Small intestine (tissue), 7 donors: ENCODE data around the gene ITGAE. TPM values are rescaled to one million over a fixed set of nuclear protein-coding genes. Genes with fewer than 3 reads are reported as not detected.

Experiments used
- DNase-seq, 2 donors: peaks; one replicate each; pipeline versions ENCODE4 v3.0.0 to v3.0.0-alpha.2; 2013
- FAIRE-seq: peaks from 2 replicates; lab custom pipeline; 2012; peaks lifted over from hg19 to GRCh38; lab: Jason Lieb, UNC
- H3K27ac ChIP-seq, 3 donors: one replicate each; pipeline ENCODE4 v1.5.1; 2013; ENCODE audit warnings: low read length in 2 of 3, mild to moderate bottlenecking in 2 of 3, control low read depth in 1 of 3, inconsistent platforms in 1 of 3, low read depth in 1 of 3, moderate library complexity in 1 of 3
- H3K27me3 ChIP-seq, 3 donors: one replicate each; pipeline ENCODE4 v1.6.1; 2013; ENCODE audit warnings: low read length in 3 of 3, inconsistent platforms in 1 of 3; ENCODE audit not compliant: control insufficient read depth in 3 of 3, insufficient read depth in 3 of 3
- H3K36me3 ChIP-seq, 3 donors: one replicate each; pipeline ENCODE4 v1.6.1; 2013; ENCODE audit warnings: low read length in 3 of 3, inconsistent platforms in 1 of 3, low read depth in 1 of 3, mild to moderate bottlenecking in 1 of 3, moderate library complexity in 1 of 3; ENCODE audit not compliant: control insufficient read depth in 3 of 3, insufficient read depth in 2 of 3
- H3K4me1 ChIP-seq, 3 donors: one replicate each; pipeline ENCODE4 v1.6.1; 2013; ENCODE audit warnings: low read length in 2 of 3, inconsistent platforms in 1 of 3, low read depth in 1 of 3, mild to moderate bottlenecking in 1 of 3, moderate library complexity in 1 of 3; ENCODE audit not compliant: control insufficient read depth in 3 of 3, insufficient read depth in 2 of 3
- H3K4me3 ChIP-seq, 3 donors: one replicate each; pipeline ENCODE4 v1.5.1; 2013; ENCODE audit warnings: low read length in 3 of 3, control low read depth in 1 of 3, inconsistent platforms in 1 of 3, low read depth in 1 of 3, mild to moderate bottlenecking in 1 of 3, moderate library complexity in 1 of 3
- H3K9me3 ChIP-seq, 2 donors: one replicate each; pipeline ENCODE4 v1.6.1; 2013; ENCODE audit warnings: low read depth in 1 of 2, low read length in 1 of 2; ENCODE audit not compliant: control insufficient read depth in 2 of 2, insufficient read depth in 1 of 2
- WGBS, 3 donors: extraction: QIAGEN DNeasy Blood & Tissue Kit; methylation state at CpG; one replicate each; pipeline ENCODE4 v1.1.7; 2013; 5-methylcytosine and 5-hydroxymethylcytosine counted together
- polyA plus RNA-seq, 4 donors: library from polyadenylated mRNA; stranded (reverse) in 3 of 4; unstranded in 1 of 4; fragments of 200-250 nt in 3 of 4; fragments of 120-200 nt in 1 of 4; gene quantifications; one replicate each; pipeline versions ENCODE4 v1.2.1 to v1.2.3, GENCODE V29; 2013
- donor health status: healthy with polysubstance abuse.
- donor health status: control.
- donor health status: control.
- donor health status: Bipolar disorder and iron deficiency.
- donor health status: healthy.

Gene ITGAE
- polyA plus RNA-seq, 4 donors, result 39.4 to 57.8 (median 45.1) TPM

GRCh38 chr17:3780986-3781385, 20.0 kb downstream of the ITGAE start:
- no peak for DNase-seq

GRCh38 chr17:3777366-3778120, 23.4 kb downstream of the ITGAE start:
- FAIRE-seq (no peak), DNase-seq (no peak)
- H3K4me3 ChIP-seq, result no peak overlapping the region
- no peaks in the 10 kb centered on the region for H3K9me3 ChIP-seq
- 86 to 90% (median 89%) methylated on average over 20 of the region's 20 CpGs for WGBS, 3 donors
- H3K27me3 ChIP-seq, result no peaks in the 10 kb centered on the region
- no peaks in the 10 kb centered on the region for H3K4me1 ChIP-seq
- H3K36me3 ChIP-seq, result no peaks in the 10 kb centered on the region
- no peak overlapping the region for H3K27ac ChIP-seq

More at GRCh38 chr17:3780986-3781385, 20.0 kb downstream of the ITGAE start:
- Histone ChIP-seq H3K4me1 (no peaks in the 10 kb centered on the region), H3K36me3 (no peaks in the 10 kb centered on the region), H3K27ac (no peak overlapping the region), H3K27me3 (no peaks in the 10 kb centered on the region), H3K4me3 (no peak overlapping the region), H3K9me3 (no peaks in the 10 kb centered on the region)
- FAIRE-seq, result no peak
- 72 to 82% (median 76%) methylated on average over 6 of the region's 6 CpGs for WGBS, 3 donors

DNA sequence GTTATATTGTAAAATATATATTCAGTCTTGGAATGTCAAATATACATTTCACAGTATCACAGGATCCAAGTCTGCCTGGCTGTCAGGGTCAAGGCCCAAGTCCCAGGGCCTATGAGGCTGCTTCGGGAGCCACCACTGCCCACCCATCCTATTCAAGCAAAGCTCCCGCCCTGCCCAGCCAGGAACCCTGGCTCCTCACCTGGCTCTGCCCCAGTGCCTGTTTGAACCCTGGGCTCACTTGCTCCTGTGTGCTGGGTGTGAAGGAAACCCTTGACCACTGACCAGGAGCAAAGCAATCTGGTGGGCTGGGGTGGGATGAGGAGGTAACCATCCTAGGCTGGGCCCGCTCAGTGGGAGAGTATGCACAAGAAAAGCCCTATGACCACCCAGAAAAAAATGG, 27.0 kb downstream of the ITGAE start:
- FAIRE-seq (no peak), DNase-seq (no peak)
- Histone ChIP-seq H3K27me3 (no peaks in the 10 kb centered on the region), H3K4me1 (no peaks in the 10 kb centered on the region), H3K36me3 (no peaks in the 10 kb centered on the region), H3K4me3 (no peak overlapping the region), H3K9me3 (no peaks in the 10 kb centered on the region), H3K27ac (no peak overlapping the region)
- WGBS, 3 donors, result 89 to 98% (median 93%) methylated on average over 3 of the region's 3 CpGs

- Histone ChIP-seq H3K27ac (no peak overlapping the region), H3K4me3 (no peak overlapping the region), H3K4me1 (no peaks in the 10 kb centered on the region), H3K9me3 (no peaks in the 10 kb centered on the region), H3K27me3 (no peaks in the 10 kb centered on the region), H3K36me3 (no peaks in the 10 kb centered on the region)
- DNase-seq (no peak), FAIRE-seq (no peak)
- 38 to 58% (median 51%) methylated on average over 5 of the region's 5 CpGs for WGBS, 3 donors
Observed at GRCh38 chr17:3773511-3773910, 27.5 kb downstream of the ITGAE start.

DNA sequence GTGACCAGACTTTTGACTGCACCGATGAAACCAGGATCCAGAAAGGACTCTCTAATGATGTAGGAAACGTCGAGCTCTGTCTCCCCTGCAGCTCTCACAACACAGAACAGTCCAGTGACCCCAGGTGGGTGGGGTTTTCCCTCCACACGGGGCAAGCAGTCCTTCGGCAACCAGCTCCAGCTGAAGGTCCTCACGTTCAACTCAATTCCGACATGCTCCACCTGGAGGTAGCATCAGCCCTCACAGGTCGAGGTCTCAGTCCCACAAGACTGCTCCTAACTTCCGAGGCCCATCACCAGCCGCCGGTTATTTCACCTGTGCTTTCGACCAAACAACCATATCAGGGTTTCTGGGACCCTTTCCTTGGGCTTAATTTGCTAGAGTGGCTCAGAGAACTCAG, 28.2 kb downstream of the ITGAE start:
- Histone ChIP-seq H3K4me1 (no peaks in the 10 kb centered on the region), H3K4me3 (no peak overlapping the region), H3K36me3 (no peaks in the 10 kb centered on the region), H3K9me3 (peaks cover 0 to under 1% of the 10 kb centered on the region in 2 donors), H3K27me3 (no peaks in the 10 kb centered on the region), H3K27ac (no peak overlapping the region)
- DNase-seq (no peak), FAIRE-seq (no peak)
- WGBS, 3 donors, result 67 to 78% (median 78%) methylated on average over 12 of the region's 12 CpGs

DNA sequence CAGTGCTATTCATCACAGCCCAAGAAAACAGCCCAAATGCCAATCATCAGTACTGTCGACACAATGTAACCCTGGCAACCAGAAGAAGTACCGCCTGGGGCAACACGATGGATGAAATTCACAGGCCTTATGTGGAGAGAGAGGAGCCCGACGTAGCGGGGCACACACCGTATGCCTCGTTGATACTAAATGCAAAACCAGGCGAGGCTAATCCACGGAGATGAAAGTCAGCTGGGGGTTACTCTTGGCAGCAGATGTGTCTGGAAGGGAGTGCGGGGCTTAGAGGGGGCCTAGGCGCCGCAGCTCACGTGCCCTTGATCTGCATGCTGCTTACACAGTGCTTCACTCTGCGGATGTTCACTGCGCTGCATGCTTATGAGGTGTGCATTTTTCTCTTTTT, 29.8 kb downstream of the ITGAE start:
- H3K36me3 ChIP-seq, result no peaks in the 10 kb centered on the region
- no peak overlapping the region for H3K4me3 ChIP-seq
- FAIRE-seq, result no peak
- WGBS, 3 donors, result 73 to 82% (median 75%) methylated on average over 16 of the region's 16 CpGs
- H3K27me3 ChIP-seq, result no peaks in the 10 kb centered on the region
- H3K27ac ChIP-seq, result no peak overlapping the region
- DNase-seq, result no peak
- peaks cover 0 to 4% of the 10 kb centered on the region in 2 donors for H3K9me3 ChIP-seq
- H3K4me1 ChIP-seq, result no peaks in the 10 kb centered on the region

DNA sequence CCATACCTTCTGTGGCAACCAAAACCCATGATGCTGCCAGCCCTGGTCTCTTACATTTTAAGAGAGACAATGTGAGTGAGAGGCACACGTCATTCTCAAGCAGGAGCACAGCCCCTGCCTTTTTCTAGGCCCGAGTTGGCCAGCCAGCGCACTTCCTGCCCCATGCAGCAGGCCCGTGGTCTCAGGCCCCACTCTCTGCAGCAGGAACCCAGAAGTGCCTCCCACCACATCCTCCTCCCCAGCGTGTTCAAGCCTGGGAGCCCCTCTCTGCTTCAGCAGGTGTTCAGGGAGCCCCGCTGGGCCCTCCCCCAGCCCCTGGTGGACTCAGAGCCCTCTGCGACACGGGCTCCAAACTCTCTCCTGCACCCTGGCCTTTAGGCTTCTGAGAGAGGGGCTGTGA, 30.5 kb downstream of the ITGAE start:
- Histone ChIP-seq H3K27me3 (no peaks in the 10 kb centered on the region), H3K4me1 (no peaks in the 10 kb centered on the region), H3K9me3 (peaks cover 0 to 4% of the 10 kb centered on the region in 2 donors), H3K4me3 (no peak overlapping the region), H3K27ac (peak overlapping the region in 1 of 3 donors; percentile 58), H3K36me3 (no peaks in the 10 kb centered on the region)
- WGBS, 3 donors, result 55 to 79% (median 63%) methylated on average over 8 of the region's 8 CpGs
- FAIRE-seq (no peak), DNase-seq (peak in 1 of 2 donors; percentile 65)

GRCh38 chr17:3768769-3769168, 32.2 kb downstream of the ITGAE start:
- Histone ChIP-seq H3K4me3 (no peak overlapping the region), H3K9me3 (peaks cover 0 to 4% of the 10 kb centered on the region in 2 donors), H3K36me3 (no peaks in the 10 kb centered on the region), H3K27ac (peak overlapping the region in 1 of 3 donors; percentile 16), H3K27me3 (no peaks in the 10 kb centered on the region), H3K4me1 (no peaks in the 10 kb centered on the region)
- 62 to 79% (median 72%) methylated on average over 8 of the region's 8 CpGs for WGBS, 3 donors
- no peak for FAIRE-seq
- no peak for DNase-seq
